NCI-H2107 treated with DMSO at 0.1 percent for 48 hours (cell line): ENCODE data around the gene DEFB125.
"Not testable (repeated sequence)": the region's sequence is repeated elsewhere in the genome, so short reads cannot be mapped to it uniquely, and the experiment has no call there.

Experiments used
- DNase-seq: peaks from one replicate; lab custom pipeline; 2025; ENCODE audit not compliant: unreplicated experiment; lab: John Stamatoyannopoulos, UW

Gene DEFB125, protein sequence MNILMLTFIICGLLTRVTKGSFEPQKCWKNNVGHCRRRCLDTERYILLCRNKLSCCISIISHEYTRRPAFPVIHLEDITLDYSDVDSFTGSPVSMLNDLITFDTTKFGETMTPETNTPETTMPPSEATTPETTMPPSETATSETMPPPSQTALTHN

DNA sequence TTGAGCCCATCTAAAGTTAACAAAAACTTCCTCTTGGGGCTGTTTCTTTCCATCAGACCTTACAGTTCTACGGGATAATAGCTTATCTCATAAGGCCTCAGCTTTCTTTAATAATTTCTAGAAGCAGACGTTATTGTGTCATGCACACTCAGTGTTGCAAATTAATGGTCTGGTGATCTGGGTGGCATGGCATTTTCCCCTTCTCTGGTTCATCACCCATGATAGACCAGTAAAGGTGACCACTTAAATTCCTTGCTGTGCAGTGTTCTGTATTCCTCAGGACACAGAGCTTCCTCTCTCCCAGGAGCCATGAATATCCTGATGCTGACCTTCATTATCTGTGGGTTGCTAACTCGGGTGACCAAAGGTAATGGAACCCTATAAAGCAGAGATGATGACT lies at the start of gene DEFB125:
Gene DEFB125, plus strand, starts transcription at position 272 of the 400 bp plus-strand sequence. Its CDS starts 38 bp downstream, at position 310.
- DNase-seq = no peak

DNA sequence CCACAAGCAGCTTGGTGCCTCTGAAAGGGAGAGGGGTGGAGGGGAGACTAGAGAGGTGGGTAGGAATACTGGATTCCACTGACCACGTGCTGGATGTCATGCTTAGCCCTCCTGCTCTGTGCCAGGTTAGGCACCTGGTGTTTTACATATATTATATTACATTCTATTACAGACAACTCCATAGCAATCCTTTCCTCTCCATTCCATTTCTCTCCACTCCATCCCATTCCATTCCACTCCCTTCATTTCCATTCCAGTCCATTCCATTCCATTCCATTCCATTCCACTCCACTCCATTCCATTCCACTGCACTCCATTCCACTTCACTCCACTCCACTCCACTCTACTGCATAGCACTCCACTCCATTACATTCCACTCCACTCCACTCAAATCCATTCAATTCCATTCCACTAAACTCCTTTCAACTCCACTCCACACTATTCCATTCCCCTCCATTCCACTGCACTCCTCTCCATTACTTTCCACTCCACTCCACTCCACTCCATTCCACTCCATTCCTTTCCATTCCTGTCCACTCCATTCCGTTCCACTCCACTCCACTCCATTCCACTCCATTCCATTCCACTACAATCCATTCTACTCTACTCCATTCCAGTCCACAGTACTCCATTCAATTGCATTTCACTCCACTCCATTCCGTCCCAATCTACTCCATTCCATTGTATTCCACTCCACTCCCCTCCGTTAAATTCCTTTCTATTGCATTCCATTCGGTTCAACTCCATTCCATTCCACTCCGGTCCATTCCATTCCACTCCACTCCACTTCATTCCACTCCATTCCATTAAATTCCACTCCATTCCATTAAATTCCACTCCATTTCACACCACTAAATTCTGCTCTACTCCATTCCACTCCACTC lies 27.2 kb upstream of the DEFB125 start:
- no peak for DNase-seq

DNA sequence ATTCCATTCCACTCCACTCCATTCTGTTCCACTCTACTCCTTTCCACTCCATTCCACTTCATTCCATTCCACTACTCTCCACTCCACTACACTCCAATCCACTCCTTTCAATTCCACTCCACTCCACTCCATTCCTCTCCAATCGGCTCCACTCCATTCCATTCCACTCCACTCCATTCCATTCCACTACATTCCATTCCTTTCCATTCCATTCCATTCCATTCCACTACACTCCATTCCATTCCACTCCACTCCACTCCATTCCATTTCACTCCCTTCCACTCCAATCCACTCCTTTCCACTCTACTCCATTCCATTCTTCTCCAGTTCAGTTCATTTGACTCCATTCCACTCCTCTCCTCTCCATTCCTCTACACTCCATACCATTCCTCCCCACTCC lies 26.2 kb upstream of the DEFB125 start:
- DNase-seq = no peak

DNA sequence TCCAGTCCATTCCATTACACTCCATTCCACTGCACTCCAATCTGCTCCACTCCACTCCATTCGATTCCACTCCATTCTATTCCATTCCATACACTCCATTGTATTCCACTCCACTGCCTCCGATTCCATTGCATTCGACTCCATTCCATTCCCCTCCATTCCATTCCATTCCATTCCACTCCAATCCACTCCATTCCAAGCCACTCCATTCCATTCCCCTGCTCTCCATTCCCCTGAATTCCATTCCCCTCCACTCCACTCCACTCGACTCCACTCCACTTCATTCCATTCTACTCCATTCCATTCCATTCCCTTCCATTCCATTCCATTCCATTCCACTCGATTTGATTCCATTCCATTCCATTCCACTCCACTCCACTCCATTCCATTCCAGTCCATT lies 25.7 kb upstream of the DEFB125 start:
- no peak for DNase-seq

DNA sequence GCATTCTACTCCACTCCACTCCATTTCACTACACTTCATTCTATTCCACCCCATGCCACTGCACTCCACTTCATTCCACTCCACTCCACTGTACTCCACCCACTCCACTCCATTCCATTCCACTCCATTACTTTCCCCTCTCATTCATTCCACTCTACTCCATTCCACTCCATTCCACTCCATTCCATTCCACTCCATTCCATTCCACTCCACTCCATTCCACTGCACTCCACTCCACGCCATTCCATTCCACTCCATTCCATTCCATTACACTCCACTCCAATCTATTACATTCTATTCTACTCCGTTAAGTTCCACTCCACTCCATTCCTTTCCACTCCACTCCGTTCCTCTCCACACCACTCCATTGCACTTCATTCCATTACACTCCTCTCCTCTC lies 25.0 kb upstream of the DEFB125 start:
- DNase-seq = no peak

DNA sequence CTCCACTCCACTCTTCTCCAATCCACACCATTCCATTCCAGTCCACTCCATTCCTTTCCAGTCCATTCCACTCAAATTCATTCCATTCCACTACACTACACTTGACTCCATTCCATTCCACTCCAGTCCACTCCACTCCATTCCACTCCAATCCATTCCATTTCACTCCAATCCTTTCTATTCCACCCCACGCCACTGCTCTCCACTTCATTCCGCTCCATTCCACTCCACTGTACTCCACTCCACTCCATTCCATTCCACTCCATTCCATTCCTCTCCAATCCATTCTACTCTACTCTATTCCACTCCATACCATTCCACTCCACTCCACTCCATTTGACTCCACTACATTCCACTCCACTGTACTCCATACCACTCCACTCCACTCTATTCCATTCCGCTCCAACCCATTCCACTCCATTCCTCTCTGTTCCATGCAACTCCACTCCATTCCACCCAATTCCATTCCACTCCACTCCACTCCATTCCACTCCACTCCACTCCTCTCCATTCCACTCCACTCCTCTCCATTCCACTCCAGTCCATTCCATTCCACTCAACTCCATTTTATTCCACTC lies 23.4 kb upstream of the DEFB125 start:
- no peak for DNase-seq

DNA sequence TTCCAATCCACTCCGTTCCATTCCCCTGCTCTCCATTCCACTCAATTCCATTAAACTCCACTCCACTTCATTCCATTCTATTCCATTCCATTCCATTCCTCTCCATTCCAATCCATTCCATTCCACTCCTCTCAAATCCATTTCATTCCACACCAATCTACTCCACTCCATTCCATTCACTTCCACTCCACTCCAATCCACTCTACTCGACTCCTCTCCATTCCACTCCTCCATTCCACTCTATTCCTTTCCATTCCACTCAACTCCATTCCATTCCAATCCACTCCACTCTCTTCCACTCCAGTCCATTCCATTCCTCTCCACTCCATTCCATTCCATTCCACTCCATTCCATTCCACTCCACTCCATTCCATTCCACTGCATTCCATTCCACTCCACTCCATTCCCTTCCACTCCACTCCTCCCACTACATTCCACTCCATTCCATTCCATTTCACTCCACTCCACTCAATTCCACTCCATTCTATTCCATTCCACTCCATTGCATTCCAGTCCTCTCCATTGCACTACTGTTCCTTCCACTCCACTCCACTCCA lies 22.6 kb upstream of the DEFB125 start:
- no peak for DNase-seq

DNA sequence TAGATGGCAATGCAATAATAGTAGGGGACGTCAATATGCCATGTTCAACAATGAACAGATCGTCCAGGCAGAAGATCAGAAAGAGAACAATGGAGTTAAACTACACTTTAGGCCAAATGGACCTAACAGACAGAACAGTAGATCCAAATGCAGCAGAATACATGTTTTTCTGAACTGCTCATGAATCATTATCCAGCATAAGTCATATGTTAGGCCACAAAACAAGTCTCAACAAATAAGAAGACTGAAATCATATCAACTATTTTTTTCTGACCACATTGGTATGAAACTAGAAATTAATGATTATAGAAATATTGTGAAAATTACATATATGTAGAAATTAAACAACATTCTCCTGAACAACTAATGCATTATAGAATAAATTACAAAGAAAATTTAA lies 10.2 kb upstream of the DEFB125 start:
- no peak for DNase-seq

DNA sequence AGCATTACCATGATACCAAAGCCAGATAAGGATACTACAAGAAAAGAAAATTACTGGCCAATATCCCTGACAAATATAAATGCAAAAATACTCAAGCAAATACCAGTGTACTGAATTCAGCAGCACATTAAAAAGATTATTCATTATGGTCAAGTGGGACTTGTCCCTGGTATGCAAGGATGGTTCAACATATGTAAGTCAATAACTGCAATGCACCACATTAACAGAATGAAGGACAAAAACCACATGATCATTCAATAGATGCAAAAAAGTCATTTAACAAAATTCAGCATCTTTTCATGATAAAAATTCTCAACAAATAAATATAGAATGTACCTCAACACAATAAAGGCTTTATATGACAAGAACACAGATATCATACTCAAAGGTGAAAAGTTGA lies 9.1 kb upstream of the DEFB125 start:
- no peak for DNase-seq

DNA sequence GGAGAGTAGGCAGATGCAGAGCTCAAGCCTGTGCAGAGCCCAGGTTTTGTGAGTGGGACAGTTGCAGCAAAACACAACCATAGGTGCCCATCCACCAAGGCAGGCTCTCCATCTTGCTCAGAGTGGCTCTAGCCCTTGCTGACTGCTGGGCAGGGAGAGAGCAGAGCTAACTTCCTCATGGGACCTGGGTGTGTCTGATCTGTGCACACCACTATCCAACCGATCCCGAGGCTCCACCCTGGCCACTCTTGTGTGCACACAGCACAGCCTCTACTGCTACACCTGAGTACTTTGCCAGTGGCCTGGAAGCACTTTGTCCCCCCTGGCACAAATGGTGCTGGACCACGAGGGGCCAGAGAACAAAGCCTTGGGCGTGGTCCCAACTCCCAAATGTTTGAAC lies 7.9 kb upstream of the DEFB125 start:
- DNase-seq = no peak

DNA sequence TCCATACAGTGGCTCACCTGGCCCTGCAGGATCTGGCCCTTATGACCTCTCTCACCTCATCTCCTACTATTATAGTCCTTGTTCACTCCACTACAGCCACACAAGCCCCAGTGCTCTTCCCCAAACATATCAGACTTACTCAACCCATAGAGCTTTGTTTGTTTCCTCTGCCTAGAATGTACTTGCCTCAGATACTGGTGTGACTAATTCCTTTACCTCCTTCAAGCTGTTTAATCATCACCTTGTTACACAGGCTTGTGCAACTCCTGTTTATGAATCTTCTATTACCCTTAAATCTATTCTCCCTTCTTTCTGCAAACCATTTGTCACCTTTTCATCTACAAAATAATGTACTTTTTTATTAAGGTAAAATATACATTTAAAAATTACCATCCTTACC lies 3.2 kb downstream of the DEFB125 start:
- no peak for DNase-seq

DNA sequence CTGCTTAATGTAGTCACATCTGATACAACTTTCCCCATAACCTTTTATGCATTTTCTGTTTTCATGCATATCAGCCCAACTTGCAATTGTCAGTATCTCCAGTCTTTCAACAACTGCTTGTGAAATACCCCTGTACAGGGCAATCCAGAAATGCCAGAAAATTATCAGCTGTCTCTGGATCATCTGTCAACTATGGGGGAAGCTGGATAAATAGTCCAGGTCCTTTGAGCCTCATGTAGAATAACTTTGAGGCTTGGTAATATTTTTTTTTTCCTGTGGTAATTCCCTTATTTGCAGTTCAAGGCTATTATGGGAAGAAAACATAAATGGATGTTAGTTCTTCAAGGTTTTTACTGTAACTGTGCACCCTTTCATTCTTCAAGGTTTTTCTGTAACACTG lies 6.2 kb downstream of the DEFB125 start:
- DNase-seq = no peak

DNA sequence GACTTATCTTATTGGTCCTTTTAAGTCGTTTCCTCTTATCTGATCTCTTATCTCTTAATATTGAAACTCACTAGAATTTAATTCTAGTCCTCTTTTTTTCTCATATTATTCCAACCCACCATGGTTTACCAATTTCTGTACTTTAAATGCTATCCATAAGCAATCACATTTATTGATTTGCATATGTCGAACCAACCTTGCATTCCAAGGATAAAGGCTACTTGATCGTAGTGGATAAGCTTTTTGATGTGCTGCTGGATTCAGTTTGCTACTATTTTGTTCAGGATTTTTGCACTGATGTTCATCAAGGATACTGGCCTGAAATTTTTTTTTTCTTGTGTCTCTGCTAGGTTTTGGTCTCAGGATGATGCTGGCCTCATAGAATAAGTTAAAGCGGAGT lies 7.7 kb downstream of the DEFB125 start:
- DNase-seq = no peak

DNA sequence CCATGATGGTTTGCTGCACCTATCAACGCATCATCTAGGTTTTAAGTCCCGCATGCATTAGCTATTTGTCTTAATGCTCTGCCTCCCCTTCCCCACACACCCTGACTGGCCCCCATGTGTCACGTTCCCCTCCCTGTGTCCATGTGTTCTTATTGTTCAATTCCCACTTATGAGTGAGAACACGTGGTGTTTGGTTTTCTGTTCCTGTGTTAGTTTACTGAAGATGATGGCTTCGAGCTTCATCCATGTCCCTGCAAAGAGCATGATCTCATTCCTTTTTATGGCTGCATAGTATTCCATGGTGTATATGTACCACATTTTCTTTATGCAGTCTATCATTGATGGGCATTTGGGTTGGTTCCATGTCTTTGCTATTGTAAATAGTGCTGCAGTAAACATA lies 10.2 kb downstream of the DEFB125 start:
- DNase-seq = not testable (repeated sequence)

DNA sequence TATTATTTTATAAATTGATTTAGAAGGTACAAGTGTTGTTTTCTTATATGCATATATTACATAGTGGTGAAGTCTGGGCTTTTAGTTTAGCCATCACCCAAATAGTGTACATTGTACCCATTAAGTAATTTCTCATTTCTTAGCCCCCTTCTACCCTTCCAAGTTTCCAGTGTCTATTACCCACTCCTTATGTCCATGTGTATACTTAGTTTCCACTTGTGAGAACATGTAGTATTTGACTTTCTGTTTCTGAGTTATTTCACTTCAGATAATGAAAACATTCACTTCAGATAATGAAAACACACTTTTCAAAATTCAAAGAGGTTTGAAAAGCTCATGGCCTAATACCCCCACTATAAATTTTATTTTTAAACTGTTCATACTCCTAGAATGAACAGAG lies 14.5 kb downstream of the DEFB125 start:
- no peak for DNase-seq

DNA sequence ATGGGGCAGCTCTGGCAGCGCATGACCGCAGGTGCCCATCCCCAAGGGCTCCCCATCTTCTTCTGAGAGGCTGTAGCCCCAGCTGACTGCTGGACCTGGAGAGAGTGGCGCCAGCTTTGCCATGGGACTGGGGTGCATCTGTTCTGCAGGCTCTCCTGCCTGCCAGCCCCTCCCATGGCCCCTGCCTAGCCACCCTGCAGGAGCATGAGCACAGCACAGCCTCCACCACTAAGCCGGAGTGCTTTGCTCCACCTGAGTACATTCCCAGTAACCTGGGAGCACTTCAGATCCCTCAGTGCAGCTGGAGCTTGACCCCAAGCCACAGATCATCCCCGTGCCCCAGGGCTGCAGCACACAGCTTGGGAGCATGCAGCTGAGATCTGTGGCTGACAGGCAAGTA lies 16.0 kb downstream of the DEFB125 start:
- no peak for DNase-seq

DNA sequence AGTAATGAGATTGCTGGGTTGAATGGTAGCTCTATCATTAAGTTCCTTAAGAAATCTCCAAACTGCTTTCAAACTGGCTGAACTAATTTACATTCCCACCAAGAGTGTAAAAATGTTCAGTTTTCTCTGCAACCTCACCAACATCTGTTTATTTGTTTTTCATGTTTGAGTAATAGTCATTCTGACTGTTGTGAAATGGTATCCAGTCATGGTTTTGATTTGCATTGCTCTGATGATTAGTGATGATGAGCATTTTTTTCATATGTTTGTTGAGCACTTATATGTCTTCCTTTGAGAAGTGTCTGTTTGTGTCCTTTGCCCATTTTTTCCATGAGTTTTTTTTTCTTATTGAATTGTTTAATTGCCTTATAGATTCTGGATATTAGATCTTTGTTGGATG lies 24.9 kb downstream of the DEFB125 start:
- DNase-seq = no peak

DNA sequence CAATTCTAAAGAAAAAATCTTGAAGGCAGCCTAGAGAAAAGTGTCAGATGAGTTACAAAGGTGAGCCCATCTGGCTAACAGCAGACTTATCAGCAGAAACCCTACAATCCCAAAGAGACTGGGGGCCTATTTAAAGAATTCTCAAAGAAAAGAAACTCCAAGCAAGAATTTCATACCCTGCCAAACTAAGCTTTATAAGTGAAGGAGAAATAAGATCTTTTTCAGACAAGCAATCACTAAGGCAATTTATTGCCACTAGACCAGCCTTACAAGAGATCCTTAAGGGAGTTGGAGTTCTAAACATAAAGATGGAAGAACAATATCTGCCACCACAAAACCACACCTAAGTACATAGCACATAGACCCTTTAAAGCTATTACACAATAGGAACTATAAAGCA lies 30.0 kb downstream of the DEFB125 start:
- DNase-seq = no peak

DNA sequence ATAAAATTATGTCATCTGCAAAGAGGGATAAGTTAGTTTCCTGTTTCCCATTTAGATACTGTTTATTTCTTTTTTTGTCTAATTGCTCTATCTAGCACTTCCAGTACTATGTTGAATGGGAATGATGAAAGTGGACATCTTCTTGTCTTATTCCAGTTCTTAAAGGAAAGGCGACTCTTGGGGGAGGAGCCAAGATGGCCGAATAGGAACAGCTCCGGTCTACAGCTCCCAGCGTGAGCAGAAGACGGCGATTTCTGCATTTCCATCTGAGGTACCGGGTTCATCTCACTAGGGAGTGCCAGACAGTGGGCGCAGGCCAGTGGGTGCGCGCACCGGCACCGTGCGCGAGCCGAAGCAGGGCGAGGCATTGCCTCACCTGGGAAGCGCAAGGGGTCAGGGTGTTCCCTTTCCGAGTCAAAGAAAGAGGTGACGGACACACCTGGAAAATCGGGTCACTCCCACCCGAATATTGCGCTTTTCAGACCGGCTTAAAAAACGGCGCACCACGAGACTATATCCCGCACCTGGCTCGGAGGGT lies 42.4 kb downstream of the DEFB125 start:
- DNase-seq = not testable (repeated sequence)

DNA sequence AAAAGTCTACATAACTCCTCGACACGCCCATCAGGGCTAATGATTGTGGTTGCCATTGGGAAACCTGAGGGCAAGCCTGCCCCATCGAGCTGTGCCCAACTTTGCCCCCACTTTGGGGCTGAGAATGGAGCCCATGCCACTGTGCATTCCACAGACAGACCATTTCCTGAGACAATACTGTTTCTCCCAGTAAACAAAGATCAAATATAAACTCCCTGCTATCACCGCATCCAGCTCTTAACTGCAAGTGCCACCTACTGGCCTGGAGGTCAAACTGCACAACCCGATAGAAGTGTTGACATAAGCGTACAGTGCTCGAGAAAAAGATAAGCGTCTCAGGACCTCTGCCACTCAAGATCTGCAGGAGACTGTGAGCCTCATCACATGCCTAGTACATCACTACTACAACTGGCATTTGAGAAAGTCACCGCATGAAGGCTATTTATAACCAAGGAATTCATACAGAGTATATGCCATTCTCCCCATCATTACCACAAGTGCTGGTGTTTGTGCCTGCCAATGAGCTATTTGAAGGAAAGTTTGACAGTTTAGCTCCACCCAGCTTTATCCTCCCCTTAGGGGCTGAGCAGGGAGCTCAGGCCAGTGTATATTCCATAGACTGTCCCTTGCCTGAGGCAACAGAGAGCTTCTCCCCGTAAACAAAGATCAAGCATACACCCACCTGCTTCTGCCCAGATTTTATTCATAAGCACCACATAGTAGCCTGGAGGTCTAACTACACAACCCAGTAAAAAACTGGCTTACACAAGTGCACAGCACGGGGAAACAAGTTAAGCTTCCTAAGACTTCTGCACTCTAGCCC lies 50.4 kb downstream of the DEFB125 start:
- DNase-seq = no peak

DNA sequence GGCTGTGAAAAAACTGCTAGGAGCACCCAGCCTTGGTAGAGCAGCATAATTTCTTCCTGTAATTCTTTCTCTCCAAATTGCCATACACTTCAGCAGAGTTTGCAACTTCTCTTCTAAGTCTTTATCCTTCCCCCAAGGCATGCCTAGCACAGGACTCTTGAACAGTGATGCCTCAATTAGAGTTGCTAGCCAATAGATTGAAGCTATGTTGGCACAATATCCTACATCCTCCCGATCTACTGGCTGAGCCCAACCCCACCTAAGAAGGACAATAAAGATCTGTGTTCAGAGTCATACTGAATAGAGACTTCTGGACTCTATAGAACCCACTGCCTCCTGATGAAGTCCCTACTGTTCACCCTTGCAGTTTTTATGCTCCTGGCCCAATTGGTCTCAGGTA lies 54.8 kb downstream of the DEFB125 start, which contains the start of gene DEFB126:
Gene DEFB126, plus strand, starts transcription at position 301 of the 400 bp plus-strand sequence. Its CDS starts 39 bp downstream, at position 340.
- no peak for DNase-seq
